Activated T-helper 1 cell treated with anti-CD3 and anti-CD28 coated beads, Interleukin-12 subunit alpha, Interleukin-12 subunit beta, Interleukin-2, Interleukin-4 antibody, amounts not matched to agents 30 ng/mL and 10 ng/mL and 1 ng/mL, durations not matched to agents 14 hours and 24 hours and 36 hours (primary cell): ENCODE results near the gene NLRP13. TPM values are rescaled to one million over a fixed set of nuclear protein-coding genes. Genes with fewer than 3 reads are reported as not detected.
"Not testable (repeated sequence)": the region's sequence is repeated elsewhere in the genome, so short reads cannot be mapped to it uniquely, and the experiment has no call there.

Experiments used
- DNase-seq: peaks from one replicate; pipeline ENCODE4 v3.0.0; 2021; ENCODE audit warnings: low spot score
- H3K27ac Mint-ChIP-seq: one replicate; pipeline ENCODE4 v1.8.0; 2021; ENCODE audit warnings: mild to moderate bottlenecking, mixed read lengths
- H3K27me3 Mint-ChIP-seq: one replicate; pipeline ENCODE4 v1.8.0; 2022; ENCODE audit warnings: mild to moderate bottlenecking, moderate library complexity, mixed read lengths; ENCODE audit not compliant: insufficient read depth
- H3K36me3 Mint-ChIP-seq: one replicate; pipeline ENCODE4 v1.8.0; 2021; ENCODE audit warnings: low read depth, mixed read lengths
- H3K4me1 Mint-ChIP-seq: one replicate; pipeline ENCODE4 v1.8.0; 2021; ENCODE audit warnings: low read depth, mixed read lengths
- H3K4me3 Mint-ChIP-seq: one replicate; pipeline ENCODE4 v1.8.0; 2021; ENCODE audit warnings: mild to moderate bottlenecking, moderate library complexity, mixed read lengths
- H3K9me3 Mint-ChIP-seq: one replicate; pipeline ENCODE4 v1.8.0; 2021; ENCODE audit warnings: mixed read lengths
- intact Hi-C: fragments of 100-400 bp; cut with micrococcal nuclease; formaldehyde crosslinking; loops from one replicate; pipeline ENCODE4 v1.15.1; 2024
- total RNA-seq: library from RNA; stranded (reverse); gene quantifications from 2 replicates; pipeline ENCODE4 v1.2.3, GENCODE V29; 2022

NLRP13 gene
- not detected in 2 replicates for total RNA-seq

DNA sequence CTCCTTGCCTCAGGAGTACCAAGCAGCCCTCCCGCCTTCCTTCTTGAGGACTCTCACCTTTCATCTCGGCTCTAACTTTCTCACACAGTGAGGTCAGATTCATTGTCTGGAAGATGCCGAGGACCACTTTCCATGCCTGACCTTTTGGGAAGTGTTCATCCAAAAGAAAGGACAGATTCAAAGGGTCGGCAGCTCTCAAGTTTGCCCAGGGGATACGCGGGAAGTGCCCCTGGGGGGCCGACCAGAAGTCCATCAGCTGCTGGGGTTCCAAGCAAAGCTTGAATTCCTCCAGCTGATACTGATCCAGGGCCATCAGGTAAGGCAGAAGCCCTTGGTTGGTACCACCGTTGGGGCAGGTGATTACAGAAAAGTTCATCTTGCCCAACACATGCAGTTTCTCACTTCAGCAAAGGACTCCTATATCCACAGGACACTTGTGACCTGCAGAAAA lies at the start of gene NLRP13:
Gene NLRP13, minus strand, starts transcription at position 401 of the 451 bp plus-strand sequence. Its CDS starts 25 bp downstream, at position 376.
- Mint-ChIP-seq H3K9me3 (peaks cover 71% of the 10 kb centered on the region), H3K4me3 (no peak within 1 kb of the TSS), H3K4me1 (no peaks in the 10 kb centered on the region), H3K27me3 (no peaks in the 10 kb centered on the region), H3K27ac (no peak within 1 kb of the TSS), H3K36me3 (peaks cover 2% of the 10 kb centered on the region)
- no peak for DNase-seq
- intact Hi-C loops: no loop called here

DNA sequence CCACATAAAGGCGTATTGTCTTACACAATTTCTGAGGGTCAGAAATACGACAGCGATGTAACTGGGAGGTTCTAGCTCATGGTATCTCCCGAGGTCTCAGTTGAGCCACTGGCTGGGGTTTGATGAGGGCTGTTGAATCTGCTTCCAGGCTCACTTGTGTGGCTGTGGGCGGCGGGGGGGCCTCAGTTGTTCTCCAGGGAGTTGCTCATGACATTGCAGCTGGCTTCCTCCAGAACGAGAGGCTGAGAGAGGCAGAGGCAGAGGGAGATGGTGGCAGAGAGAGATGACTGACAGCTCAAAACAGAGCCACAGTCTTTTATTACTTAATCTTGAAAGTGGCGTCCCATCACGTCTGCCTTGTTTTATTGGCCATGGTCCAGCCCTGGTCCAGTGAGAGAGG lies 48.3 kb upstream of the NLRP13 start:
- Mint-ChIP-seq H3K9me3 (peaks cover 42% of the 10 kb centered on the region), H3K27ac (no peak overlapping the region), H3K27me3 (no peaks in the 10 kb centered on the region), H3K4me1 (no peaks in the 10 kb centered on the region), H3K4me3 (no peak overlapping the region), H3K36me3 (no peaks in the 10 kb centered on the region)
- DNase-seq: no peak
- intact Hi-C loops: no loop called here

DNA sequence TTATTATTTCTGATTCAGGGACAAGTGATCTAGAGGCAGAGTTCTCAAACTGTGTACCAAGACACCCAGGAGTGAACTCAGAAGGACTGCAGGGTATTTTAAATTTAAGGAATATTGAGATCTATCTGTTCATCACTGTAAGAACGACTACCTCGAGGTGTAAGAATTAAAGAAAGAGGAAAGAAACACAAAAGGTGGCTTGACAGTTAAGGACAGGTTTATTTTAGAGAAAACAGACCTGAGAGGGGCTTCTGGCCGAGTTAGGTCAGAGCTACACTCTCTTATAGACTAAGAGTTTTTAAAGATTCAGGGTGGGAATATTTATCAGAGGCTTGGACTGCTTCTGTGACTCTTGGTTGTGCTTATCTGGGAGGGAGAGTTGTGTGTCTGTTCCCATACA lies 41.8 kb upstream of the NLRP13 start:
- no peak for DNase-seq
- intact Hi-C loops: no loop called here
- Mint-ChIP-seq H3K27me3 (no peaks in the 10 kb centered on the region), H3K9me3 (peaks cover 59% of the 10 kb centered on the region), H3K36me3 (no peaks in the 10 kb centered on the region), H3K27ac (no peak overlapping the region), H3K4me1 (no peaks in the 10 kb centered on the region), H3K4me3 (no peak overlapping the region)

- Mint-ChIP-seq H3K4me3 (no peak overlapping the region), H3K27me3 (peaks cover 1% of the 10 kb centered on the region), H3K4me1 (no peaks in the 10 kb centered on the region), H3K27ac (no peak overlapping the region), H3K9me3 (peaks cover 44% of the 10 kb centered on the region), H3K36me3 (no peaks in the 10 kb centered on the region)
- DNase-seq: no peak
- intact Hi-C loops: no loop called here
Observed at GRCh38 chr19:55962186-55962585, 30.1 kb upstream of the NLRP13 start.

- intact Hi-C loops: no loop called here
- Mint-ChIP-seq H3K4me3 (no peak overlapping the region), H3K9me3 (peaks cover 36% of the 10 kb centered on the region), H3K27ac (no peak overlapping the region), H3K36me3 (no peaks in the 10 kb centered on the region), H3K27me3 (no peaks in the 10 kb centered on the region), H3K4me1 (no peaks in the 10 kb centered on the region)
- DNase-seq: no peak
Observed at GRCh38 chr19:55959996-55960675, 28.0 kb upstream of the NLRP13 start.

GRCh38 chr19:55958356-55958755 lies 26.2 kb upstream of the NLRP13 start:
- Mint-ChIP-seq H3K9me3 (peaks cover 31% of the 10 kb centered on the region), H3K4me1 (no peaks in the 10 kb centered on the region), H3K4me3 (no peak overlapping the region), H3K27me3 (no peaks in the 10 kb centered on the region), H3K36me3 (no peaks in the 10 kb centered on the region), H3K27ac (no peak overlapping the region)
- no peak for DNase-seq
- intact Hi-C loops: no loop called here

GRCh38 chr19:55956431-55956830 lies 24.3 kb upstream of the NLRP13 start:
- no peak overlapping the region for H3K4me3 Mint-ChIP-seq
- peaks cover 32% of the 10 kb centered on the region for H3K9me3 Mint-ChIP-seq
- H3K27ac Mint-ChIP-seq: no peak overlapping the region
- DNase-seq: no peak
- no peaks in the 10 kb centered on the region for H3K4me1 Mint-ChIP-seq
- H3K36me3 Mint-ChIP-seq: no peaks in the 10 kb centered on the region
- intact Hi-C loops: no loop called here
- no peaks in the 10 kb centered on the region for H3K27me3 Mint-ChIP-seq

DNA sequence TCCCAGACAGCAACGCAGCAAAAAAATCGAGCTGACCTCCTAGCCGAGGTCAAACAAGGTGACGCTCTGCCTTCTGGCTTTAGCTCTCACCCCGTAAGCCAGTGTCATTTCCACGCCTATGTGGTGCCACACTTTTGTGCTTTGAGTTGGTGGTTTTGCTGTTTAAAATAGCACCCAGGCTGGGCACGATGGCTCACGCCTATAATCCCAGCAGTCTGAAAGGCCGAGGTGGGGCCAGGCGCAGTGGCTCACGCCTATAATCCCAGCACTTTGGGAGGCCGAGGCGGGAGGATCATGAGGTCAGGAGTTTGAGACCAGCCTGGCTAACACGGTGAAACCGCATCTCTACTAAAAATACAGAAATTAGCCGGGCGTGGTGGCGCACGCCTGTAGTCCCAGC lies 18.4 kb upstream of the NLRP13 start:
- H3K27me3 Mint-ChIP-seq, intact Hi-C loops, H3K4me3 Mint-ChIP-seq, H3K4me1 Mint-ChIP-seq, H3K27ac Mint-ChIP-seq, H3K36me3 Mint-ChIP-seq, DNase-seq: not testable (repeated sequence)
- peaks cover 43% of the 10 kb centered on the region for H3K9me3 Mint-ChIP-seq

GRCh38 chr19:55947532-55947931 lies 15.4 kb upstream of the NLRP13 start, which contains the start of gene NLRP8:
Gene NLRP8, plus strand, starts transcription at chr19:55947832.
- H3K27ac Mint-ChIP-seq: no peak within 1 kb of the TSS
- intact Hi-C loops: no loop called here
- H3K4me3 Mint-ChIP-seq: no peak within 1 kb of the TSS
- peaks cover 47% of the 10 kb centered on the region for H3K9me3 Mint-ChIP-seq
- no peaks in the 10 kb centered on the region for H3K27me3 Mint-ChIP-seq
- H3K4me1 Mint-ChIP-seq: no peaks in the 10 kb centered on the region
- no peaks in the 10 kb centered on the region for H3K36me3 Mint-ChIP-seq
- no peak for DNase-seq

- peaks cover 58% of the 10 kb centered on the region for H3K9me3 Mint-ChIP-seq
- H3K4me3 Mint-ChIP-seq: no peak overlapping the region
- H3K27ac Mint-ChIP-seq: no peak overlapping the region
- no peaks in the 10 kb centered on the region for H3K4me1 Mint-ChIP-seq
- intact Hi-C loops: no loop called here
- no peak for DNase-seq
- no peaks in the 10 kb centered on the region for H3K27me3 Mint-ChIP-seq
- H3K36me3 Mint-ChIP-seq: no peaks in the 10 kb centered on the region
Observed at GRCh38 chr19:55940306-55940705, 8.2 kb upstream of the NLRP13 start.

- Mint-ChIP-seq H3K36me3 (no peaks in the 10 kb centered on the region), H3K27me3 (no peaks in the 10 kb centered on the region), H3K4me1 (no peaks in the 10 kb centered on the region), H3K9me3 (peaks cover 68% of the 10 kb centered on the region), H3K4me3 (no peak overlapping the region), H3K27ac (no peak overlapping the region)
- DNase-seq: no peak
- intact Hi-C loops: no loop called here
Observed at GRCh38 chr19:55939206-55939605, 7.1 kb upstream of the NLRP13 start.

DNA sequence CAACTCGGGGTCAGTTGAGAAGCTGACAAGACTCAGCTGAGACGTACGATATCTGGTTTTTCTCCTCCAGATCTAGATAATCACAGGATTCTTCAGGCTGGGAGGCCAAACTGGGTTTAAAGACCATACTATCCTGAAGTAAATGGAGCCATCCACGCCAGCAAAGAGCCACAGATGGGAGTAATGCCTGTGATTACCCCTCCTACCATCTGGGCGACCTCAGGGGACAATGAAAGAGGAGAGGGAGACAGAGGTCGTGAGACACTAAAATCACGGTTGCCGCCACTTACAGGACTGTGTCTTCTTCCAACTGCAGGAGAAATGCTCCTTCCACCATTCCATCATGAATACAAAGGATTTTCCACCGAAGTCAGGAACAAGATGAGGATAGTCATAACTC lies 3.1 kb upstream of the NLRP13 start:
- DNase-seq: no peak
- Mint-ChIP-seq H3K27ac (no peak overlapping the region), H3K36me3 (peaks cover 2% of the 10 kb centered on the region), H3K4me1 (no peaks in the 10 kb centered on the region), H3K27me3 (no peaks in the 10 kb centered on the region), H3K9me3 (peaks cover 64% of the 10 kb centered on the region), H3K4me3 (no peak overlapping the region)
- intact Hi-C loops: no loop called here

DNA sequence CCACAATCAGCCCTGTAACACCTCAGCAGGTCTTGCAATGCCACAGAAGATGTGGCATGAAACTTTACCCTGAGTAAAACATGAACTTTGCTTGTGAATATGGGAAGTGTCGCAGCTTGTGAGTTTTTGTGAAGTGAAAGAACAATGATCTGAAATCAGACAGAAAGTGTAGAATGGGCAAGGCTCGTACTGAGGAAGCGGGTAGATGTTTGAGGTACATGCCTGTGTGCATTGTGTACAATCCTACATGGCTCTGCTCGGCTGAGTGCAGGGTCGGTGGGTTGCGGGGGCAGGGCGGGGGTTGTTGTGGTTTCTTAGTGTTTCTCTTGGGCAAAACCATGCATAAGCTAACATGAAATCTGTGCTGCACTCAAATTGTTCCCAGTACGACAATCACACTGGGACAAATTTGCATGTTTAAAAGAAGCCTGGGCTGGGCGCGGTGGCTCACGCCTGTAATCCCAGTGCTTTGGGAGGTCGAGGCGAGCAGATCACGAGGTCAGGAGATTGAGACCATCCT lies 1.1 kb downstream of the NLRP13 start:
- H3K27me3 Mint-ChIP-seq: no peaks in the 10 kb centered on the region
- no peaks in the 10 kb centered on the region for H3K4me1 Mint-ChIP-seq
- H3K27ac Mint-ChIP-seq: no peak overlapping the region
- no peak overlapping the region for H3K4me3 Mint-ChIP-seq
- intact Hi-C loops: no loop called here
- no peak for DNase-seq
- peaks cover 69% of the 10 kb centered on the region for H3K9me3 Mint-ChIP-seq
- peaks cover 2% of the 10 kb centered on the region for H3K36me3 Mint-ChIP-seq

GRCh38 chr19:55929258-55929657 lies 2.9 kb downstream of the NLRP13 start:
- H3K36me3 Mint-ChIP-seq, H3K4me1 Mint-ChIP-seq, DNase-seq, H3K27ac Mint-ChIP-seq, intact Hi-C loops, H3K4me3 Mint-ChIP-seq, H3K27me3 Mint-ChIP-seq: not testable (repeated sequence)
- peaks cover 63% of the 10 kb centered on the region for H3K9me3 Mint-ChIP-seq
